ENCODE results near the gene ALDH7A1.

The ALDH7A1 gene

GRCh38 chr5:126513703-126514102 lies 81.3 kb downstream of the ALDH7A1 start:
- in situ Hi-C loops (cut with MboI; ENCODE audit: low pct_unique_long_range_greater_than_20kb, low sequenced_read_pairs, unreplicated experiment), result no loop called here
- TF ChIP-seq CTCF (IDR thresholded peaks at IDR 0.05; ENCODE audit: extremely low read depth, insufficient read depth, missing control alignments), result no peak

GRCh38 chr5:126513302-126513701 lies 81.7 kb downstream of the ALDH7A1 start:
- in situ Hi-C loops (cut with MboI; ENCODE audit: low pct_unique_long_range_greater_than_20kb, low sequenced_read_pairs, unreplicated experiment), result no loop called here
- DNase-seq (ENCODE audit: low spot score), result no peak
- TF ChIP-seq CTCF (IDR thresholded peaks at IDR 0.05; ENCODE audit: extremely low read depth, insufficient read depth, missing control alignments), result no peak

More at GRCh38 chr5:126513703-126514102, 81.3 kb downstream of the ALDH7A1 start:
- DNase-seq (ENCODE audit: low spot score), result no peak

- in situ Hi-C loops (cut with MboI; ENCODE audit: low pct_unique_long_range_greater_than_20kb, low sequenced_read_pairs, unreplicated experiment), result no loop called here
- TF ChIP-seq CTCF (IDR thresholded peaks at IDR 0.05; ENCODE audit: extremely low read depth, insufficient read depth, missing control alignments), result no peak
- no peak for DNase-seq (ENCODE audit: low spot score)
Observed at GRCh38 chr5:126512451-126512850, 82.6 kb downstream of the ALDH7A1 start.

- TF ChIP-seq CTCF (IDR thresholded peaks at IDR 0.05; ENCODE audit: extremely low read depth, insufficient read depth, missing control alignments), result no peak
- DNase-seq (ENCODE audit: low spot score), result no peak
- in situ Hi-C loops (cut with MboI; ENCODE audit: low pct_unique_long_range_greater_than_20kb, low sequenced_read_pairs, unreplicated experiment), result no loop called here
Observed at GRCh38 chr5:126511961-126512360, 83.1 kb downstream of the ALDH7A1 start.

- TF ChIP-seq CTCF (IDR thresholded peaks at IDR 0.05; ENCODE audit: extremely low read depth, insufficient read depth, missing control alignments), result no peak
- in situ Hi-C loops (cut with MboI; ENCODE audit: low pct_unique_long_range_greater_than_20kb, low sequenced_read_pairs, unreplicated experiment), result no loop called here
- DNase-seq (ENCODE audit: low spot score), result no peak
Observed at GRCh38 chr5:126509339-126509738, 85.7 kb downstream of the ALDH7A1 start.

- no peak for DNase-seq (ENCODE audit: low spot score)
- TF ChIP-seq CTCF (IDR thresholded peaks at IDR 0.05; ENCODE audit: extremely low read depth, insufficient read depth, missing control alignments), result no peak
- in situ Hi-C loops (cut with MboI; ENCODE audit: low pct_unique_long_range_greater_than_20kb, low sequenced_read_pairs, unreplicated experiment), result no loop called here
Observed at GRCh38 chr5:126508962-126509279, 86.1 kb downstream of the ALDH7A1 start.
